SIG-M5 treated with dmso at 0.1 percent for 504 hours (cell line): ENCODE measurements around the gene PDE8B.
"Not testable (repeated sequence)": the region's sequence is repeated elsewhere in the genome, so short reads cannot be mapped to it uniquely, and the experiment has no call there.

Experiments used
- DNase-seq: peaks from one replicate; lab custom pipeline; 2025; ENCODE audit not compliant: unreplicated experiment; lab: John Stamatoyannopoulos, UW

Gene PDE8B

DNA sequence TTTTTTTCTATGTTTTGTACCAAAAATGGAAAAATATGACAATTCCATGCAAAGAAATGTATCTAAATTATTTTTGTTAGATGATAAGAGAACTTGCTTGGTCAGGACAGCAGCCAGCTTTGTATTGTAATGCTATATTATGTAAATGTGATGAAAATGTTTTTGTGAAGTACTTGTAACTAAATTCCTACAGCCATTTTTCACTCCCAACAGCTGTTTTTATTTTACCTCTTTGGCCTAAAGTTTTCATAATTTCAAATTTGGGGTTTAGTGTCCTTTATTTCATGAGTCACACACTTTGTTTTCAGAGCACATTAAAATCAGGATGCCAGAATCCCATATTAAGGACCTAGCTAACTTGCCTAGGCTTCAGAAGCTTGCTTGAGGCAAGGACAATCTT is 217.5 kb downstream of the PDE8B start:
- DNase-seq, result no peak

DNA sequence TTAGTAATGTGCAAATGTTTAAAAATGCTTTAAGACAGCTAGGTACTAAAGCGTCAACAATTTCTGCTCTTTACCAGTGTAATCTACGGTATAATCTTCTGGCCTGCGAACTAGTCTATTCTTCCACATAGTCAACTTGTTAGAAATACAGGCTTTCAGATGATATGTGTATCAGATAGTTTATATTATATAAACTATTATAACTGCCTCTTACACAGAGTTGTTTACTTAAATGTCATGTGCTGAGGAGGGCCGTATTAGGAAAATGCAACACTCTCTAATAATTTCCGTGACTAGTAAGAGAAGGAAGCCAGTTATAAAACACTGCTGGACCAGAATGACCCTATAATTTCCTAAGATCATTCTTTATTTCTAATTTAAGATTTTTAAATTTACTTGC is 218.0 kb downstream of the PDE8B start:
- no peak for DNase-seq

DNA sequence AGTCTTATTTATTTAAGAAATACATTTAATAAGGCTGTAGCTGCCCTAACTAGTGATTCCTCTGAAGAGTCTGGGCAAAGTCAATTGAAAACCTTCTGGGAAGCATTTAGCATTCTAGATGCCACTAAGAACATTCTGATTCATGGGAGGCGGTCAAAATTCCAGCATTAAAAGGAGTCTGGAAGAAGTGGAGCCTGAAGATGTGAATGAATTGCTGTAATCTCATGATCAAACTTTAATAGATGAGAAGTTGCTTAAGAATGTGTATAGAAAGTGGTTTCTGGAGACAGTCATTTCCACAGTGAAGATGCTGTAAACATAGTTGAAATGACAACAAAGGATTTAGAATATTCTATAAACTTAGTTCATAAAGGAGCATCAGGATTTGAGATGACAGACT is 220.2 kb downstream of the PDE8B start:
- DNase-seq, result no peak

DNA sequence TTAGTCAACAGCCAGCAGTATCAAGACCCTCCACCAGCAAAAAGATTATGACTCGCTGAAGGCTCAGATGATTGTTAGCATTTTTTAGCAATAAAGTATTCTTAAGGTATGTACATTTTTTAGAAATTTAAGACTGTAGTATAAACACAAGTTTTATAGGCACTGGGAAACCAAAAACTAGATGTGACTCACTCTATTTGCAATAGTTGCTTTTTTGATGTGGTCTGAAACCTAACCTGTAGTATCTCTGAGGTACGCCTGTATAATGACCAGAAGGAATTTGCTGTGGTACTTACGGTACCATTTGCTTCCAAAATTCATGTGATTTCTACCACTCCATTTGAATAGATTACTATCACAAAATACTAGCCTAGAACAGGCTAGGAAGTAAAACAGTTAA is 220.8 kb downstream of the PDE8B start:
- no peak for DNase-seq

DNA sequence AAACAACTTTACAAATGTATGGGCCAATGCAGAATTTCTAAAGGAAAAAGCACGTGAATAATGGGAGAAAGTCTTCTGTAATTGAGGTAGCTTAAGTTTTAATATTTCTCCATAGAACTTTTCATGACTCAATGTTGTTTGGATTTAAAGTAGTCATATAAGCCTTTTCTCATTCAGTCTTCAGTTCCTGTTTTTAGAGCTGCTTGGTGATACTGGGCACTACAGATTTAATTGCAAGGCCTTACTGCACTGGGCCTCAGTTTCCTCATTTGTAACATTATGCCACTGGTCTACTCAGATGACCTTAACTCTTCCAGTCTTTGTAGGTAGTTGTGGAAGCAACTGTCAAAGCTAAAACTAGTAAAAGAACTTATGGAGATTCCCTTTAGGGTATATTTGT is 221.2 kb downstream of the PDE8B start:
- no peak for DNase-seq

DNA sequence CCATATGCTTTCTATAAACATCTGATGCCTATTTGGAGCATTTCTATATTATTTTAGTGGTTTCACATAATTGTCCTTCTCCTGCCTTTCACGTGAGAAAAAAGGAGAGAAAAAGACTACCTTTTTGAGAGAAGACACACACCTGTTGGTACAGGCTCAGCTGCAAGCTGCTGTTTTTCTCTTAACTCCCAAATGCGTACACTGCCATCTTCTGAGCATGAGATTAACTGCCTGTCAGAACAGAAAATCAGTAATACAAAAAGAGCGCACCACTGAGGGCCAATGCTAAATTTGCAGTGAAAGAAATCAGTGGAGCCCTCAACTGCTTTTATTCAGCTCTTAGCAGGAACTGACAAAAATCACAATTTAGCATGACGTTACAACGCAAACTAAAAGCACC is 226.7 kb downstream of the PDE8B start:
- no peak for DNase-seq

DNA sequence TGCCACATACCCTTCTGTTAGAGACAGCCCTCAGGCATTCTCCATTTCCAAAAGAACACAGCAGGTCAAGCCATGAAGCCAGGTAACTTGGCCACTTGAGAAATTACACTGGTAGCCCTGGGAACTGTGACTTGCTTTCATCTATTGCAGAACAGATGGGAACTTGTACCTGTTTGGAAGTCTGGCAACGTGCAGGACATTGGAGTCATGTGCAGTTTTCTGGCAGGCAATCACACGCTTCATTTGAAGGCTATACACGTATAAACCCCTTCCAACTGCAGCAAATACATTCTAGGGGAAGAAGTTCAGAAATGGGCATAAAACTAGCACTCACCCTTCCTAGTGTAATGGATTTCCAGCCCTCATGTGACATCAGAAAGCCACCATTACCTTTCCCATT is 227.6 kb downstream of the PDE8B start:
- no peak for DNase-seq

DNA sequence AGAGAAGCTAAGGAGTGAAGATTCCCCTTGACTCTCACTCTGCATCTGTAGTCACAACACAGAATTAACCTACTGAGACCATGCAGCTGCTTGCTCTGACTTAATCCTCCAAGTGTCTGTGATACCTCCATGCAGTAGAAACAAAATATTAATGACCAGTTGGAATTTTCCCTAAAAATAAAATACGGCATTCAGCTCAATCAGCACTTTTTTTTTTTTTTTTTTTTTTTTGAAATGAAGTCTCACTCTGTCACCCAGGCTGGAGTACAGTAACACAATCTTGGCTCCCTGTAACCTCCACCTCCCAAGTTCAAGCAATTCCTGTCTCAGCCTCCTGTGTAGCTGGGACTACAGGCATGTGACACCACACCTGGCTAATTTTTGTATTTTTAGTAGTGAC is 233.2 kb downstream of the PDE8B start:
- no peak for DNase-seq

DNA sequence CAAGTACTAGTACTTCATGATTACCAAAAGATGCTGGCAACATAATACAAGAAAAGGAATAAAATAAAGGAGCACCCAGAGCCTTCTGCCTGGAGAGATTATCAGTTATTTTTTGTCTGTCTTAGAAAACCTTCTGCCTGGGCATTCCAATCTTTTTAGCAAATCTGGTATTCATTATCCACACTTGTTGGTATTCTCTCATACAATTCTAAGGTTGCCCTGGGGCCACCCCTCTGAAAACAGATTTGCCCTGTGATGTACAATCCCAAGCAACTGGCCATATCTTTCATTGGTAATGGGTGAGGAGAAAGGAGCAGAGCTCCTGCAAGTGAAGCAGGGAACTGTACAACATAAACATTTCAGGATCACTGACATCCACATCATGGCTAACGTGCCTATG is 233.9 kb downstream of the PDE8B start:
- no peak for DNase-seq

DNA sequence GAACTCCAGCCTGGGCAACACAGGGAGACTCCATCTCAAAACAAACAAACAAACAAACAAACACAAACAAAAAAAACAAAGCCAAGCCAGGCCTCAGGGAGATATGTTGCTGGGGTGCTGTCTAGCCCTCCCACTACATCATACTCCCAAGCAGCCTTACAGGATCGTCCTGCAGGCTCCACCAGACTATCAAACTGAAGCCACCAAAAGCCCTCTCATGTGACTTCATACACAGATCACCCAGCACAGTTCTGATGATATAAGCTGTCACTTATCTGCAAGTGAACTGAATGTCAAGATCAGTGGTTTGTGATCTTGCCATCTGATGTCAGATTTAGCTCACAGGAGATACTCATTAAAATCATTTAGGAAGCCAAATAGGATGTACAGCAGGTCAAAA is 238.4 kb downstream of the PDE8B start:
- no peak for DNase-seq

DNA sequence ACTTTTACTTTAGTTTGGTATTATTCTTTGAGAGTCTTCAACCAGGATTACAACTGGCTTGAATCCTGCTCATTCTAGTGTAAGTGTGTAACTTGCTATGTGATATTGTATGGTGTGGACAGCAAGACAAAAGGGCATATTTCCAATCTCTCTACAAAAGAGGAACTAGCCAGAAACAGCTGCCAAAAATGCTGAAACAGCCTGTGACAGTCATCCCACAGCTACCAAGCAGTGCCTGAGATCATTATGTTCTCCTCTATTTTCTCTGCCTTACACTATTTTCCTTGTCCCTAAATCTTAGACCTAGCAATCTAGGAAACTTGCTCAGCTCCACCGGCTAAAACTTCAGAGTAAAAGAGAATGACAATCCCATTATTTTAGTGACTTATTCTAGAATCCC is 238.8 kb downstream of the PDE8B start:
- peak; percentile 57 for DNase-seq

DNA sequence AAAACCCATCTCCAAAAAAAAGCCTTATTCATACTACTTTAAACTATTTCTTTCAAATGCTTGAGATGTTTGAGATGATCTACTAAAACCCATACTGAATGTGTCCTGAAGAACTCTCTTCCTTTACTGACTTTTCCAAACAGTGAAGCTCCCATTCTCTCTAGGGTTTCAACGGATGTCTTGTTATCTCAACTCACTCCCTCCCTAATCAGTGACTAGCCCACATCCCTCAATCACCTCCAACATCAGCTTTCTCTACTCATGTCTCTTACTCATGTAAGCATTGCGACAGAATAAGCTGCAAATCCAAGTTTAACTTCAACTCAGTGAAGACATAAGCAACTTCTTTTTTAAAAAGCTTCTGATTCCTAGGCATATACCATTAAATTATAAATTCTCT is 239.5 kb downstream of the PDE8B start:
- no peak for DNase-seq

DNA sequence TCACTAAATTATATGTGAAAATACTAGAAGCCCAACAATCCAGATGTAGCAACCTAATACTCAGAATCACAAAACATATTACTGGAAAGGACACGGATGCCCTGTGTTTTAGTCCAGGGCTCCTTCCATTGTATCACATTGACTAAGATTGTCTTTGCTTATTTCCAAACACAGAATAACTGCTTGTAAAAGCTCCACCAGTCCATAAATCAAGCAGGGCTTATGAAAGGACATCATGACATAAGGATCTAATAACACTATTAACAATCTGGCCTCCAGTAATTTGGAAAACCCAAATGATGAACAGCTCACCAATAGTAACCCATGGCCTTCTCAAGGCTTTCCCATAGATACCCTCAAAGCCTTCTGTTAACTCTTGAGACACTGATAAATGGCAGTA is 241.9 kb downstream of the PDE8B start:
- DNase-seq, result no peak

DNA sequence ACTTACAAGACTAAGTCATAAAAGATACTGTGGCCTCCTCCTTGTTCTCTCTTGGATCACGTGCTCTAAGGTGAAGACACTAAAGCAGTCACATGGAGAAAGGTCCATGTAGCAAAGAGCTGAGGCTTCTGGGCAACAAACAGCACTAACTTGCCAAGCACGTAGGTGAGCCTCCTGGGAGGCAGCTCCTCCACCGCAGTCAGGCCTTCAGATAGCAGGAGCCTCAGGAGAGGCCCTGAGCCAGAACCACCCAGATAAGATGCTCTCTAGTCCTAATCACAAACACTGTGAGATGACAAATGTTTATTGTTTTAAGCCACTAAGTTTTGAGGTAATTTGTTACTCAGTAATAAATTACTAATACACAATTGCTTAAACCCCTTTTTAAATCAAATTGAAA is 243.6 kb downstream of the PDE8B start:
- no peak for DNase-seq

DNA sequence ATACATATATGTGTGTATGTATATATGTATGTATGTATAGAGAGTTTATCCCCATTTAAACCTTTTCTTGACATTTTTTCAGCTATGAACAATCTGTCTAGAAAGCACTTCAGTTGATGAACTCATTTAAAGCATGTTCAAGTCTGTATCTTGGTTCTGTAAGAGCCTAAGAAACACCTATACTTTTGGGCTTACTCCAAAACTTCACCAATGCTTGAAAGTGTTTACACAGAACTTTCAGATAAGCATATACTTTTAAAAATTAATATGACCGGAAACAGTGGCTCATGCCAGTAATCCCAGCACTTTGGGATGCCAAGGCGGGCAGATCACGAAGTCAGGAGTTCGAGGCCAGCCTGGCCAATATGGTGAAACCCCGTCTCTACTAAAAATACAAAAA is 250.8 kb downstream of the PDE8B start:
- no peak for DNase-seq

DNA sequence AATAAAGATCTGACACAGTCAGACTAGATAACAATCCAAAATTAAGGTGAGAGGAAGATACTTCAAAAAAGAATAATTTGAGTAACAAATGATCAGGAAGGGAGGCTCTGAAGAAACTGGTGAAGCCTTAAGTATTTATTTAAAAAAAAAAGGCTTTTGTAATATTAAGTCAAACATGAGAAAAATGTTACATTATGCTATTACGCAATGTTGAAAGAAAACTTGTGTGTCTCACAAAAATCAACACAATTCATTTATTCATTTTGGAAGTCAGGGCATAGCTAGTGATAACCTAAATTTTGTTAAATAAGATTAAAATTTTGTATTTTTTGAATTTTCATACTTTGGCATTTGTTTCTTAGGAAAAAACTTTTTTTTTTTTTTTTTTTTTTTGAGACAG is 253.4 kb downstream of the PDE8B start:
- DNase-seq, result no peak

DNA sequence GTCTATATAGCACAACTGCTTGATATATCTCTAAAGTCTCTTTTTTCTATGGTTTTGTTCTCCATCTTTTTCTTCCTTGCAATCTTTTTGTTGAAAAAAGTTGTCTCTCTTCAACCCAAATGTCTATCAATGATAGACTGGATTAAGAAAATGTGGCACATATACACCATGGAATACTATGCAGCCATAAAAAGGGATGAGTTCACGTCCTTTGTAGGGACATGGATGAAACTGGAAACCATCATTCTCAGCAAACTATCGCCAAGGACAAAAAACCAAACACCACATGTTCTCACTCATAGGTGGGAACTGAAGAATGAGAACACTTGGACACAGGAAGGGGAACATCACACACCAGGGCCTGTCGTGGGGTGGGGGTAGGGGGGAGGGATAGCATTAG is 258.4 kb downstream of the PDE8B start:
- DNase-seq, result not testable (repeated sequence)

DNA sequence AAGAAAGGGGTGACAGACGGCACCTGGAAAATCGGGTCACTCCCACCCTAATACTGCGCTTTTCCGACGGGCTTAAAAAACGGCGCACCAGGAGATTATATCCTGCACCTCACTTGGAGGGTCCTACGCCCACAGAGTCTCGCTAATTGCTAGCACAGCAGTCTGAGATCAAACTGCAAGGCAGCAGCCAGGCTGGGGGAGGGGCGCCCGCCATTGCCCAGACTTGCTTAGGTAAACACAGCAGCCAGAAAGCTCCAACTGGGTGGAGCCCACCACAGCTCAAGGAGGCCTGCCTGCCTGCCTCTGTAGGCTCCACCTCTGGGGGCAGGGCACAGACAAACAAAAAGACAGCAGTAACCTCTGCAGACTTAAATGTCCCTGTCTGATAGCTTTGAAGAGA is 264.6 kb downstream of the PDE8B start:
- not testable (repeated sequence) for DNase-seq
